Type B pancreatic cell (in vitro differentiated cells): ENCODE results near the gene CUL3. TPM values are rescaled to one million over a fixed set of nuclear protein-coding genes. Genes with fewer than 3 reads are reported as not detected.

Experiments used
- DNase-seq: peaks from one replicate; pipeline ENCODE4 v3.0.0; 2021; ENCODE audit warnings: mixed read lengths; ENCODE audit not compliant: unreplicated experiment; ENCODE audit errors: extremely low spot score
- H3K27ac Mint-ChIP-seq: 2 replicates; pipeline ENCODE4 v1.8.0; 2021; ENCODE audit warnings: mild to moderate bottlenecking, mixed read lengths
- H3K27me3 Mint-ChIP-seq: 2 replicates; pipeline ENCODE4 v1.8.0; 2021; ENCODE audit warnings: mixed read lengths
- H3K36me3 Mint-ChIP-seq: 2 replicates; pipeline ENCODE4 v1.8.0; 2021; ENCODE audit warnings: mixed read lengths
- H3K4me1 Mint-ChIP-seq: one replicate; pipeline ENCODE4 v1.8.0; 2021; ENCODE audit warnings: mixed read lengths; ENCODE audit not compliant: unreplicated experiment
- H3K4me3 Mint-ChIP-seq: 2 replicates; pipeline ENCODE4 v1.8.0; 2021; ENCODE audit warnings: mild to moderate bottlenecking, mixed read lengths
- H3K9me3 Mint-ChIP-seq: 2 replicates; pipeline ENCODE4 v1.8.0; 2021; ENCODE audit warnings: mixed read lengths
- total RNA-seq: library from RNA; stranded (reverse); gene quantifications from 2 replicates; pipeline ENCODE4 v1.2.1, GENCODE V29; 2021; ENCODE audit warnings: low replicate concordance
- TF ChIP-seq, protein P1 (sequence below): fragments of 200-600 bp; sonication (generic); conservative IDR thresholded peaks from 2 replicates; pipeline ENCODE4 v1.5.0; 2021; ENCODE audit warnings: antibody characterized with exemption, mild to moderate bottlenecking

The CUL3 gene
- total RNA-seq, 1 donor from 2014 or later = 87.2 TPM

DNA sequence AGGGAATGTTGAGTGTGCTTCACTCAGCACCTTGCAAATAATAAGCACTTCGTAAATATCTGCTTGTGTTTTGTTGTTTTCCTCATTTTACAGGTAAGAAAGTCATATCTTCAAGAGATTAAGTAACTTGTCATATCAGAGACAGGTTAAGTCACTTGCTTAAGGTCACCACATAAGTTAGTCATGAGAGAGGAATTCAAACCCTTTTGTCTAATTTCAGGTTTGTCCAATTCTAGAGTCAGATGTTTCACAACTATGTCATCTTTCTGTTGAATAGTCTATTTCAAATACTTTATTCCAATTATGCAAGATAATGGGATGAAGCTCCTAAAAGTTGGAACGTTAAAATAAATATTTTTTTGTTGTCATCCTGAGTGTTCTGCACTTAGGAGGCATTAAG is 13.5 kb upstream of the CUL3 start:
- peaks cover 9% of the 10 kb centered on the region for H3K4me1 Mint-ChIP-seq
- no peak overlapping the region for H3K4me3 Mint-ChIP-seq
- peak overlapping the region; percentile 48 for H3K27ac Mint-ChIP-seq
- H3K9me3 Mint-ChIP-seq = no peaks in the 10 kb centered on the region
- H3K36me3 Mint-ChIP-seq = no peaks in the 10 kb centered on the region
- DNase-seq = no peak
- TF ChIP-seq, protein P1, sequence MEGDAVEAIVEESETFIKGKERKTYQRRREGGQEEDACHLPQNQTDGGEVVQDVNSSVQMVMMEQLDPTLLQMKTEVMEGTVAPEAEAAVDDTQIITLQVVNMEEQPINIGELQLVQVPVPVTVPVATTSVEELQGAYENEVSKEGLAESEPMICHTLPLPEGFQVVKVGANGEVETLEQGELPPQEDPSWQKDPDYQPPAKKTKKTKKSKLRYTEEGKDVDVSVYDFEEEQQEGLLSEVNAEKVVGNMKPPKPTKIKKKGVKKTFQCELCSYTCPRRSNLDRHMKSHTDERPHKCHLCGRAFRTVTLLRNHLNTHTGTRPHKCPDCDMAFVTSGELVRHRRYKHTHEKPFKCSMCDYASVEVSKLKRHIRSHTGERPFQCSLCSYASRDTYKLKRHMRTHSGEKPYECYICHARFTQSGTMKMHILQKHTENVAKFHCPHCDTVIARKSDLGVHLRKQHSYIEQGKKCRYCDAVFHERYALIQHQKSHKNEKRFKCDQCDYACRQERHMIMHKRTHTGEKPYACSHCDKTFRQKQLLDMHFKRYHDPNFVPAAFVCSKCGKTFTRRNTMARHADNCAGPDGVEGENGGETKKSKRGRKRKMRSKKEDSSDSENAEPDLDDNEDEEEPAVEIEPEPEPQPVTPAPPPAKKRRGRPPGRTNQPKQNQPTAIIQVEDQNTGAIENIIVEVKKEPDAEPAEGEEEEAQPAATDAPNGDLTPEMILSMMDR = no peak
- H3K27me3 Mint-ChIP-seq = no peaks in the 10 kb centered on the region

- Mint-ChIP-seq H3K27me3 (no peaks in the 10 kb centered on the region), H3K4me1 (peaks cover 9% of the 10 kb centered on the region), H3K36me3 (no peaks in the 10 kb centered on the region), H3K27ac (no peak overlapping the region), H3K9me3 (no peaks in the 10 kb centered on the region), H3K4me3 (no peak overlapping the region)
- TF ChIP-seq, protein P1 = no peak
- no peak for DNase-seq
These were observed 11.1 kb upstream of the CUL3 start for GRCh38 chr2:224596289-224596688.

GRCh38 chr2:224595518-224595917 is 10.4 kb upstream of the CUL3 start:
- H3K27ac Mint-ChIP-seq = no peak overlapping the region
- no peak overlapping the region for H3K4me3 Mint-ChIP-seq
- no peaks in the 10 kb centered on the region for H3K36me3 Mint-ChIP-seq
- TF ChIP-seq, protein P1 = no peak
- H3K4me1 Mint-ChIP-seq = peaks cover 9% of the 10 kb centered on the region
- no peaks in the 10 kb centered on the region for H3K9me3 Mint-ChIP-seq
- no peak for DNase-seq
- H3K27me3 Mint-ChIP-seq = no peaks in the 10 kb centered on the region

DNA sequence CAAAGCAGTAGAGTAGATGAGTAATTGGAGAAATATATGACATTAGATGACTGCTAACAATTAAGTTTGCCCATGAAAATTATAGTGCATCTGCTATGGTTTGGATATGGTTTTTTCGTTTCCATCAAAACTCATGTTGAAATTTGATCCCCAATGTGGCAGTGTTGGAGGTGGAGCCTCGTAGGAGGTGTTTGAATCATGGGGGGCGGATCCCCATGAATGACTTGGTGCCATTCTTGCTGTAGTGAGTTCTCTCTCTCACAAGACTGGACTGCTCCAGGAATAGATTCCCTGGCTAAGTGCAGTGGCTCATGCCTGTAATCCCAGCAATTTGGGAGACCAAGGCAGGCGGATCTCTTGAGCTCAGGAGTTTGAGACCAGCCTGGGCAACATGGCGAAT is 9.7 kb upstream of the CUL3 start:
- Mint-ChIP-seq H3K4me3 (no peak overlapping the region), H3K36me3 (no peaks in the 10 kb centered on the region), H3K4me1 (peaks cover 9% of the 10 kb centered on the region), H3K27ac (no peak overlapping the region), H3K9me3 (no peaks in the 10 kb centered on the region), H3K27me3 (no peaks in the 10 kb centered on the region)
- no peak for DNase-seq
- TF ChIP-seq, protein P1 = no peak

DNA sequence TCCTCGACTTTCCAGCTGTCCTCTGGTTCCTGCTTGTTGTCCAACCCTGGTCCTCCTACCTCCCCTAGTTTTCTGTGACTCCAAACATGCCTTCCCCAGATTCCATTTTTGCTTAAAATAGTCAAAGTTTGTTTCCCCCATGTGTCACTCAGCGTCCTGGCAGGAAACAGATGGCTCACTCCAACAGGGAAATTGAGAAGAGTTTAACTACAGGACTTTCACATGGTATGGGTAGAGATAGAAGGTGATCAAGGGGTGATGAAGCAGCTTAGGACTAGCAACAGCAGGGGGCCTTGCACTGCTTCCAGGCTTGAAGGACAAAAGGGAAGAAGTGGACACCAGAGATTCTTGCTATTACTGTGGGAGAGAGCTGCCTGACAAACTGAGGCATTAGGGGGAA is 6.1 kb upstream of the CUL3 start:
- TF ChIP-seq, protein P1 = no peak
- H3K4me1 Mint-ChIP-seq = peaks cover 6% of the 10 kb centered on the region
- H3K27me3 Mint-ChIP-seq = no peaks in the 10 kb centered on the region
- no peaks in the 10 kb centered on the region for H3K9me3 Mint-ChIP-seq
- DNase-seq = no peak
- H3K4me3 Mint-ChIP-seq = no peak overlapping the region
- H3K27ac Mint-ChIP-seq = no peak overlapping the region
- no peaks in the 10 kb centered on the region for H3K36me3 Mint-ChIP-seq

DNA sequence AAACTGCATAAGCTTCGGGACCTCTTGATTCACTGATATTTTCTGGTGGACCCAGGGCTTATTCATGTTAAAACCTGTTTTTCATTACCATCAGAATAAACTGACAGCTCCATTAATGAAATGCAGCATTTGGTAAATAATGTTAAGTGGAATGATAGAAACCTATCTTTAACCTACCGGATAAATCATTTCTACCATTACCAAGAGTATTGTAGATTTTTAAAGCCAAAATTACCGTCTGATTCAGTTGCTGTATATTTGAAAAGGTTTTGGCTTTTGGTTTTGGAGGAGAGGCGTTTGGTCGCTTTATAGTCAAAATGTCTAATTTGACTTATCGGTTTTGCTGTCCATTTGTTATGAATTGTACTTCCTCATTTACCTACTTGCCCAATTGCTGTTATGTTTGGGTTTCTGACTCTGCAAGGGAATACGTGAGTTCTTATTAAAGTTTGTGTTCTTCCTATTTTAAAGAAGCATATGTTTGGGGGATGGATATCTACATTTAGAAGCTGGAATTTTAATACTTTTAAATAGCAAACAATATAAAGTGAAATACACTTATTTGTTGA is 1.0 kb upstream of the CUL3 start:
- Mint-ChIP-seq H3K4me3 (peak overlapping the region; percentile 96), H3K27ac (peak overlapping the region; percentile 95), H3K36me3 (peaks cover 16% of the 10 kb centered on the region), H3K27me3 (no peaks in the 10 kb centered on the region), H3K9me3 (no peaks in the 10 kb centered on the region), H3K4me1 (peaks cover 22% of the 10 kb centered on the region)
- TF ChIP-seq, protein P1 = no peak
- DNase-seq = no peak
